HG02623 (cell line): ENCODE results near the gene FRRS1.
A peak's percentile ranks its signal among the peaks of the same experiment; 100 is the strongest.
"Not testable (repeated sequence)": the region's sequence is repeated elsewhere in the genome, so short reads cannot be mapped to it uniquely, and the experiment has no call there.

Experiments used
- ATAC-seq: cut with Tn5 transposase; IDR thresholded peaks from one replicate; pipeline ENCODE4 v1.9.1; 2021; ENCODE audit warnings: moderate library complexity; ENCODE audit not compliant: unreplicated experiment

FRRS1 gene

DNA sequence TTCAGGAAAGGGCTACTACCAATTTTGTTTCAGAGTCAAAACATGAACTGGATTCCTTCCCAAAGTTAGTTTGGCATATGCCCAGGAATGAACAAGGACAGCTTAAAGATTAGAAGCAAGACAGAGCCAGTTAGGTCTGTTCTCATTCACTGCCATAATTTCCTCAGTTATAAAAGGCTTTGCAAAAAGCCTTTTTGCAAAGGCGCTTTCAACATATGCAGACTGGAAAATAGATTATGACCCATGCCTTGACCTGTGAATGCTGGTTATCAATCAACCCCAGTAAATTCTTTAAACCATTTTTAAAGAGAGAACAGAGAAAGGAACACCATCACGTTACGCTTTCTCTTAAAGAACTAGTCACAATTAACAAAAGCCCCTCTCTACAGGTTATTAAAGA is 1.7 kb upstream of the FRRS1 start:
- no peak for ATAC-seq

DNA sequence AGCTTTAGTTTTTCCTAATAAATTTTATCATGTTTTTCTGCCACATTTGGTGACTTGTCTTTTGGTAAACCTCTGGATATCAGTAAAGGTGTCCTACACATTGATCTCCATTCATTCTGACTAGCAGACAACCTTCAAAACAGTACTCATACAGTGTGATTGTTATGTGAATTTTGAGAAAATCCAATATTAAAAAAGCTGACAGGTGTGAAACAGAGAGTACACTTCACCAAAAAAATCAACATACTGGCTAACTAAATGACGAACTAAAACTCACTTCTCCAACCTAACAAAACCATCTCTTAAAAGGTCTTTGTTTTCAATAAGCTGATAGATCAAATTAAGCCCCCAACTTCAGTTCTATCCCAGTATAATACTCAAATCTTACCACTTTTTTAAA is 1.5 kb downstream of the FRRS1 start:
- no peak for ATAC-seq

DNA sequence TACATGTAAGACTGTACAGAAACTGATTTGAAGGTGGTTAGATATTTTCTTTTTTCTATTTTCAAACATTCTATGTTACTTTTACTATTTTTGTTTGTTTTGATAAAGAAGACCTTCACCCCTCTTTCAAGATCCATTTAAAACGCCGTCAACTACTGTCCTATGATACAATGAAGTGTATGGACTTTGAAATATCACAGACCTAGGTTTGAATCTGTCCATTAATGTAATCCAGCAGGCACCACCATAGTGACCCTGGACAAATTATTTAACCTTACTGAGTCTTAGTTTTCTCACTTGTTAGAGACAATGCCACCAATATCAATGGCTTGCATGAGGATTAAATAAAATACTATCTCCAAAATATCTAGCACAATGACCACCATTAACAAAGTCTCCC is 2.0 kb downstream of the FRRS1 start:
- no peak for ATAC-seq

DNA sequence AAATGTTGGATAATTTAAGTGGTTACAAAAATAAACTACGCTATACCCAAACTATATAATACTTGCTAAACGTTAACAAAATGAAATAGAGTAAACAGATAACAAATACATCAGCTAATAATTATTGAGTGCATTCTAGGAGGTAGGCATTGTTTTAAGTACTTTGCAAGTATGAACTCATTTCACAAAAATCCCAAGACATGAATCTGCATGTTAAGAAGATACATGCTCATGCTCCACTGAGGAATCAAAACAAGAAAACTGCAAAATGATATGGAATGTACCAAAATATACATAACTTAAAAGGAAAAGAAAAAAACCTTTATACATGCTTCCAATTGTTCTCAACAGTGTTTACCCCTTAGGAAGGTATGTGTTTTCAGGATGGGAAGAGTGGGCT is 2.5 kb downstream of the FRRS1 start:
- no peak for ATAC-seq

DNA sequence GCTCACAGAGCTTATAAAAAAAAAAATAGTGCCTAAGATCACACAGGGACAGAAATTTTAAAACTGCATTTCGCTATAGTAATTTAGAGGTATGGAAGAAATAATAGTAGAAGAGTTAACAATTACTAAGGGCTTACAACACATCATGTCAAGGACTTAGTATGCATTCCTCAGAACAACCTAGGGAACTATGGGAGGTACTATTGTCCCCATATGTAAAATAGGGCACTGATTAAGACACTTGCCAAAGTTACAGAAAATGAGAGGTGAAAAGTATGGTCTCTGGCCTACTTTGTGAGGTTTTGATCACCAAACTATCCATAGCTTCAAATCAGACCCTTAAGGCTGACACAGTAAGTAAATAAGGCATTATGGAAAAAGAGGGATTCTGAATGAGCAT is 4.7 kb downstream of the FRRS1 start:
- ATAC-seq: no peak

DNA sequence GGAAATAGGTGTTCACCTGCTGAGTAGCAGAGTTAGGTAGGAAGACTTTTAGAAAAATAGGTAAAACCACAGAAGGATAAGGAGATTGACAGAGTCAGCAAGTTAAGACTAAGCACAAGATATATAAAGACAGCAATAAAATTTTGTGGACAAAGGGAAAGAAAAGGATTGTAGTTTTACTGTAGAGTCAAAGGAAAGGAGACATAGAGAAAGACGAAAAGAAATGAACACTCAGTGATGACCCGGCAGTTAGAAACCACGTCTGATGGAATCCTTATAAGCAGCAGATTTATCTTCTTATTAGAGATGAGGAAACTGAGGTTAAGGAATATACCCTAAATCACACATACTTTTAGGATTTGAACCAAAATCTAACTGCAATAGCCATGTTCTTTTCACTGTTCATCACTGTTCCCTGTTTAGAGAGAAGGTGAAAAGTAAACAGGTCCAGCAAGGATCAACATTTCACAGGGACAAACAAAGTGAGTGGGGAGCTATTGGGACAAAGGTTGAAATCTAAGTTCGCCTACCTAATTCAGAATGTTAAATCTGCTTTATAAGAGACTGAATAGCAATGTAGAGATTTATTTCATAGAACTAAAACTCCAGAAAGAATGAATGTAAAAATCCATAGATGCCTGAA is 6.8 kb downstream of the FRRS1 start:
- ATAC-seq: no peak

DNA sequence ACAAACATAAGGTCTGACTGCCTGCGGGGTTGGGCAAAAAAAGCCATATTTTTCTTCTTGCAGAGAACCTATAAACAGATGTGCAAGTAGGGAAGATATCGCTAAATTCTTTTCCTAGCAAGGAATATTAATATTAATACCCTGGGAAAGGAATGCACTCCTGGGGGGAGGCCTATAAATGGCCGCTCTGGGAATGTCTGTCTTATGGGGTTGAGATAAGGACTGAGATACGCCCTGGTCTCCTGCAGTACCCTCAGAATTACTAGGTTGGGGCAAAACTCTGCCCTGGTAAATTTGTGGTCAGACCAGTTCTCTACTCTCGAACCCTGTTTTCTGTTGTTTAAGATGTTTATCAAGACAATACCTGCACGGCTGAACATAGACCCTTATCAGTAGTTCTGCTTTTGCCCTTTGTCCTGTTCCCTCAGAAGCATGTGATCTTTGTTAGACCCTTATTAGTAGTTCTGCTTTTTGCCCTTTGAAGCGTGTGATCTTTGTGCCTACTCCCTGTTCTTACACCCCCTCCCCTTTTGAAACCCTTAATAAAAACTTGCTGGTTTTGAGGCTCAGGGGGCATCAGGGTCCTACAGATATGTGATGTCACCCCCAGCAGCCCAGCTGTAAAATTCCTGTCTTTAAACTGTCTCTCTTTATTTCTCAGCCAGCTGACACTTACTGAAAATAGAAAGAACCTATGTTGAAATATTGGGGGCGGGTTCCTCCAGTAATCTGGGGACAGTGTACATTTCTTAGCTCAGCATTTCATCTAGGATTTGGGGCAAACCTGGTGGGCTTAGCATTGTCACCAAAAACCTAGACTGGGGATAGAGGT is 7.5 kb downstream of the FRRS1 start:
- ATAC-seq: not testable (repeated sequence)

DNA sequence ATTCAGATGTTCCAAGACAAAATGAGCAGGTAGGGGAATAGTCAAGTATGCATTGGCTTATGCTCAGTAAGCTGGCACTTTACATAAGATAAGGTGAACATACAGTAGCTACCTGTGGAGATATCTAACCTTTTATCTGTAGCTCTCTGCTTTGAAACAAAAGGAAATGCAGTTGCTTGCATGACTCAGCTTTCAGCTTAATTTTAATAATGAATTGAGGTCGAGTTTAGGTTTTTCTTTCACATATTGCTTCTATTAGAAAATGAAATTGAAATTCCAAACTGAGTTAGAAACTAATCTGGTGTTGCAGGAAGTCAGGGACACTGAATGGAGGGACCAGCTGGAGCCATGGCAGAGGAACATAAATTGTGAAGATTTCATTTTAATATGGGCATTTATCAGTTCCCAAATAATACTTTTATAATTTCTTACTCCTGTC is 8.3 kb downstream of the FRRS1 start:
- peak; percentile 69 for ATAC-seq

DNA sequence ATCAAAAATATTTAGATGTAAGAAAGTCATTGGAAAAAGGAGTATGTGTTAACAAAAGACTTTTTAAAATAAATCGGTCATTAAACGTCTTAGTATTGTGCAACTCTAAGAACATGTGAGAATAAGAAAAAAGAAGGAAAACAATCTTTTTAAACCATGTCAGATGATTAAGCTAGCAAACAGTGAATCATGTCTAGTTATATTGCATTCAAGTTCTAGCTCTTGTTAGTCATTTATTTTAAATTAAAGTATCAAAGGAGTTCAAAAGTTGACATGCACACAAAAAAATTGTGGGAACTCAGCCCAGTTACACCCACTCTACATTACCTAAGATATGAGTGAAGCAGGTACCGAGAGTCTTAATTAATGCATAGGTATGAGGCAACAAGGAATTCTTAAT is 9.8 kb downstream of the FRRS1 start:
- no peak for ATAC-seq

DNA sequence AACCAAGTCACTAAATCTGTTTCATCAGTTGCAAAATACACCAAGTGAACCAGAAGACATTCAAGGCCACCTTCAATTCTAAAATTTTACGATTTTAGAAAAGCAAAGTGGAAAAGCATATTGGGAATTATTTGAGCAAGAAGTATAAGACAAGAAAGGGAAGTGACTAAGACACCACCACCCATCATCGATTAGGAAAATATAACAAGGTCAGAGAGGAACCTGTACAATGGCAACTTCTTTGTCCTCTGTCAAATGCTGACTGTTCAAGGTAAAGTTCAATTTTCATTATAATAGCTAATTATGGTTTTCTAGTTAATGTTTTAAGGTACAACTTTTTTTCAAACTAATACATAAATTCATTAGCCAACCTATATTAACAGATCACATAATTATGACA is 10.8 kb downstream of the FRRS1 start:
- no peak for ATAC-seq

DNA sequence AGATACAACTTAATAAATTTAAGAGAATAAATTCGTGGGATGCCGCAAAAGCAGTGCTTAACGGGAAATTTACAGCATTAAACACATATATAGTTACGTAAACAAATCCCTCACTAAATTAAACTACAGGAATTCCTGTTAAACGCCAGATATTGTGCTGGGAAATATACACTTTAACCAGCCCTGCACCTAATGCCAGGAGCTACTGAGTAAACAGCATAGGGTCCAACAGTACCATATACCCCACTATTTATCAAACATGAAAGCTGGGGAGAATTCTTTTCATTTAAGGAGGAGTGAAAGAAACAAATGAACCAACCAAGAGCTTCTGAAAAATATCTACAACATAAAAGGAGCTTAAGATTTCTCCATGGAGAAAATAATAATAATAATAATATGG is 11.7 kb downstream of the FRRS1 start:
- ATAC-seq: no peak

DNA sequence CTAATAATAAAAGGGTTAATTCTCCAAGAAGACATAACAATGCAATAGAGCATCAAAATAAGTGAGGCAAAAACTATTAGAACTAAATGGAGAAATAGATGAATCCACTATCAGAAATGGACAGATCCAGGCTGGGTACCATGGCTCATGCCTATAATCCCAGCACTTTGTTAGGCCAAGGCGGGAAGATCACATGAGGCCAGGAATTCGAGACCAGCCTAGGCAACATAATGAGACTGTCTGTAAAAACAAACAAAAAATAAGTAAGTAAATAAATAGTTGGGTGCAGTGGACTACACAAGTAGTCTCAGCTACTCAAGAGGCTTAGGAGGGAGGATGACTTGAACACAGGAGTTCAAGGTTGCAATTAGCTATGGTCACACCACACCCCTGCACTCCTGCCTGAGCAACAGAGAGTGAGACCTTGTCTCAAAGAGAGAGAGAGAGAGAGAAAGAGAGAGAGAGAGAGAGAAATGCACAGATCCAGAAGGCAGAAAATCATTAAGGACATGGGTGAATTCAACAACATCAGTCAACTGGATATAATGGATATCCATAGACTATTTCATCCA is 12.3 kb downstream of the FRRS1 start:
- ATAC-seq: no peak

DNA sequence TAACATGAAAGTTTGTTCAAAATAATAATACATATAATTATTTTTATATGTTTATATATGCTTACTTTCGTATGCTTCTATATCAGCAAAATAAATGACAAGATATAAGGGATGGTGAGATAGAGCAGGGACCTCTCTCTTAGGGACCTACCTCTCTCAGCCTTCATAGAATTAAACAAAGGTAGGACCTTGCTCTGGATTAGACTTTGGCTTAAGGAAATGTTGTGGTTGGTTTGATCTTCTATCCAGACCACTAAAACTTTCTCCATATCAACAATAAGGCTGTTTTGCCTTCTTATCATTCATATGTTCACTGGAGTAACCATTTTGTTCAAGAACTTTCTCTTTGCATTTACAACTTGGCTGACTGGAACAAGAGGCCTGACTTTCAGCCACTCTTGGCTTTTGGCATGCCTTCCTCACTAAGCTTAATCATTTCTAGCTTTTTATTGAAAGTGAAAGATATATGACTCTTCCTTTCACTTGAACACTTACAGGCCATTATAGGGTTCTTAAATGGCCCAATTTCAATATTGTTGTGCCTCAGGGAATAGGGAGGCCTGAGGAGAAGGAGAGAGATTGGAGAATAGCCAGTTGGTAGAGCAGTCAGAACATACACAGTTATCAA is 14.4 kb downstream of the FRRS1 start:
- peak; percentile 72 for ATAC-seq

DNA sequence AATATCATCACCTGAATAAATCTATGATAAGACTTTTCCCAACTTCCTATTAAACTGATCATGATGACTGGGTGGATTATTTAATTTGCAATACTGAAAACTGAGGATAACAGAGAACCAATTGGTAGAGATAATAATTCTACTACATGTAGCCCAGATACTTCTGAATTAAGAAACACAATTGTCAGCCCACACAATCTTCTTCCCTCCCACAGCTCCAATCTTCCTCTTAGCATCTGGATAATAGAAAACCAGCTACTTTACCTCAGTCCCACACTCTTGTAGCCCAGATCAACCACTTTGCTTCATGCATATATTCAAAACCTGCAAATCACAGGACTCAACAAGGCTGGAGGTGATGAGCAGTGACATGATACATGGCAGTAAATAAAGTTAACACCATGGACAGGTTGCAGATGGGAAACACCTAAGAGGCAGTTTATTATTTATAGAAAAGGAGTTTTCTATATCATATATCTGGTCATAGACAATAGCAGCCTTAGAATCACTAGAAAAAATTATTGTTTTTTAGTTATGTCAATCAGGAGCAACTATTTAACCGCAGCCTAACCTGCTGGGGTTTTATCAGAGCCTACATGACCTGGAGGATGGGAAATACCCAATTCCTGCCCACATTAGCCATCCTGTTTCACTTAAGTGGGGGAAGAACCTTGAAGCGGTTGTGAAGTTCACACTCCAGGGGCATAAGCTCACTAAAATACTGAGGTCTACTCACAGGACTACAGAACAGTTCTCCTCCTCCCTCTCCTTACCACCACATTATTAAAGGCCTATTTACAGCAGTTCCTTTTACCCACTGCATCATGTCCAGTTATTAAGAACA is 16.7 kb downstream of the FRRS1 start:
- peak; percentile 83 for ATAC-seq

DNA sequence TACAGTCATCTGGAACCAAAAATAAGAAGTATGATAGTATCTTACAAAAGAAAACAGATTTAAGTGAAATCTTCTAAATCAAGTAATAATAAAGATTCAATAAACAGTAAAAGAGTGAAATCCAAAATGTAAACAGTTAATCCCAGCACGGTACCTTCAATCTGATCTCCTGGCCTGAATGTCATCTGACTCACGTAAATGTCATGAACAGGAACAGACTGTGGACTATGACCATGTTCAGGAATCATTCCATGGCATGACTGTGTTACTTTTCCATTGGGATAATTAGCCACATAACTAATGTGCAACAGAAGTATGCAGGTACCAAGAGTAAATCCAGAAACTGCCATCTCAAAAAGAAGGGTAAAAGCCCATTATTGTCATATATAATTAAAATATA is 18.0 kb downstream of the FRRS1 start:
- ATAC-seq: no peak

DNA sequence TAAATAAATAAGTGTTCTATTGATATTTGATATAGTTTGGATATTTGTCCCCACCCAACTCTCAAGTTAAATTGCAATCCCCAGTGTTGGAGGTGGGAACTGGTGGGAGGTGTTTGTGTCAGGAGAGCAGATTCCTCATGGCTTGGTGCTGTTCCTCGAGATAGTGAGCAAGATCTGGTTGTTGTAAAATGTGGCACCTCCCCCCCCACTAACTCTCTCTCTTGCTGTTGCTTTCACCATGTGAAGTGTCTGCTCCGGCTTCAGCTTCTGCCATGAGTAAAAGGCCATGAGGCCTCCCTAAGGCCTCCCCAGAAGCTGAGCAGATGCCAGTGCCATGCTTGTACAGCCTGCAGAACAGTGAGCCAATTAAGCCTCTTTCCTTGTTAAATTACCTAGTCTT is 20.8 kb downstream of the FRRS1 start:
- no peak for ATAC-seq

DNA sequence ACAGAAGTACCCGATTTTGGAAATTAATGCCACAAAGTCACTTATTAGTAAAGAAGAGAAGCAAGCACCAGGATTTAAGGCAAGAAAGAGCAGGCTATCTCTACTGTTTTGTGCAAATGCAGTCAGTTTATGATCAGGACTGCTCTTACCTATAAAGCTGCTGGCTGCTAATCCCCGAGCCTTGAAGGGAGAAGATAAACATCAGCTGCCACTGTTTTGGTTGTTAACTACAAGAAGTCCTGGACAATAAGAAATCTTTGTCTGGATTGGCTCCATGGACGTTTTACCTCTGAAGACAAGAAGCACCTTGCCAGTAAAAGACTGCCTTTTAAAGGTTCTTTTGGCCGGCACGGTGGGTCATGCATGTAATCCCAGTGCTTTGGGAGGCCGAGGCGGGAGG is 21.4 kb downstream of the FRRS1 start:
- no peak for ATAC-seq

DNA sequence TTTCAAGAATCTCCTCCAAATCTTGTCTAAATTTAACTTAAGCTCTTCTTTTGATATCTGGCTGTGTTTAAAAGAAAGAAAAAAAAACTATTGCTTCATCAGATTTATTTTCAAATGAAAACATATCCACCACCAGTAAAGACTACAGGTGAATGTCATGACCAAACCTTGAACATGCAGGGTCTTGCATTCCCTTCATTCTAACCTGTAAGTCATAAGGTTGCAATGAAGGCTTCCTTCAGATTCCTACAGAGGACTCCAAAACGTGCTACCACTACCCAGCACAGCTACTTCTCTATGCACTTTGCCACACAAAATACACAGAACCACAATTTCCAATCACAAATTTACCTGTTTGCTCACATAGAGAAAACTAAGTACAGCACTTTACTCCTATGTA is 26.3 kb downstream of the FRRS1 start:
- no peak for ATAC-seq

DNA sequence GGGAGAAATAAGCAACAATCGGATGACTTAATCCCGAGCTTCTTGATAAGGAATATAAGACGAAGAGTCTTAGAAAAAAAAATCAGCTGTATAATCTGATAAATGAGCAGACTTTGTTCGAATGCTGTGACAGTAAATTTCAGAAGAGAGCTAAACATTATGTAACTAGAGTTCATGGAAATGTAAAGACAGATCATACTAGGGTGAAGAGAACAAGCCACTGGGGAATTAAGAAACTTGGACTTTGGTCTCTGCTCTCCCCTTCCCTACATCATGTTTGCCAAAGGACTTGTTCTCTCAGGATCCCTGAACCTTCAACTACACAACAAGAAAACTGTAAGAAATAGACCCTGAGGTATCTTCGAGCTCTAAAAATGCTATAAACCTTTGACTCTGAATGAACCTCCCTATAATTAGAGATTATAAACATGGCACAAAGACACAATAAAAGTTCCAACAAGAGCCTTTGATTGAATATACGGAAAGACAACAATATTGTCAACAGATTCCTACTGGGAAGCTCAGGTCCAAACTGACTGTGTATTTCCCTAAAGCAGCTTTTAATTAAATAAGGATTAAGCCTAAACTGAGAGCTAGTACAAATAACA is 27.5 kb downstream of the FRRS1 start:
- no peak for ATAC-seq

DNA sequence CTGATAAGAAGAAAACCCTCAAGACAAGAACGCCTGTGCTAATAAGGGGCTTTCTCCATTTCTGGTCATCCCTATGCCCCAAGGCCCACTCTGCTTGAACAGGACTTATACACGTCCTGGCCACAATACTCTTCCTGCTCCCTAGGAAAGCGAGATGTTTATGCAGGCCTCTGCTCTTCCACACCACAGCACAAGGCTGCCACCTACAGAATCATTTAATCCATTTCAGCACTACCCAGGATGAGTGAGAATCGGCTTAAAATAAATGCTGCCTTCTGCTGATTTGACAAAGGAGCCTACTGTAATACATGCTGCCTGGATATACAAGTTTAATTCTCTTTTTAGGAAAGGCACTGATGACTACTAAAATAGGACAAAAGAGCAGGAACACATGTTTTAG is 29.4 kb downstream of the FRRS1 start:
- ATAC-seq: no peak

DNA sequence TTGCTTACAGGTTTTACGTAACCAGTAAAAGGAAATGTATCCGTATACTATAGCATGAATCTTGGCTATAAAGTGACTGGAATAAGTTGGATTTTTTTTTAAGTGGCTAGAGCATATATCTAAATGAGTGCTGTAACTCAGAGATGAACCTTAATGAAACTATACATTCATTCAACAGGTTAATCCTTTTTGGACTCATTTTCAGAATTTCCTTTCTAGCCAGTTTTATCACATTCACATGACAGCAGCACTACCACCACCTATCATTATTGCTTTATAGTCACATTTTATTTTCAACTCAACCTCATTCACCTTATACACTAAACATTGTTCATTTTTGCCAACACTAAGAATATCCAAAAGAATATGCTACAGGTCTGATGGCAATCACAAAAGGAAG is 30.6 kb downstream of the FRRS1 start:
- ATAC-seq: no peak
